Activated CD8-positive, alpha-beta memory T cell treated with anti-CD3 and anti-CD28 coated beads, Interleukin-2, amount 50 U/mL, for 48 hours (primary cell): ENCODE data around the gene FCHSD2.
"Not testable (repeated sequence)": the region's sequence is repeated elsewhere in the genome, so short reads cannot be mapped to it uniquely, and the experiment has no call there.

ENCODE experiments used
- DNase-seq: peaks from one replicate; pipeline ENCODE4 v3.0.0-alpha.2; 2020

Gene FCHSD2

DNA sequence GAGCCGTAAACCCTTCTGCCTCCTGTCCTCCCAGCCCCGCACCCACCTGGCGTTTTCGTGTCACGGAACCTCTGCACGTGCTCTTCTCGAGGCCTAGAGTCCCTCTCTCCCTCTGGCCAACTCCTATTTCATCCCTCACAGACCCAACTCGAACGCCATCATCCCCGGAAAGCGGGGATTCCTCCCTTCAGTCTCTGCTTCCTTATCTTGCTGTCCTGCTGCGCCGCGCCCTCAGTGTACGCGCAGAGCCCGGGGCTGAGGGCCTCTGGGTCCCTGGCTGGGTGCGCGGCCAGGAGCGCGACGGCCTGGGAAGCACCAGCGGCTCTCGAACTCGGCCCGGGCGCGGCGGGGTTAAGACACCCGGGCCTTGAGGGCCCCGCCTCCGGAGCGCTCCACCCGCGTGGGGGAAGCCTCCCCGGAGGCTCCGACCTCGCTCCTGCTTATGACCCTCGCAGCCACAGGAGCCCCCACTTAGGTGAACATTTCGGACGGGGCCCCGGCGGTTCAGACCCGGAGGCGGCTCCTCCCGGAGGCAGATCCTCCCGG, 328.3 kb downstream of the FCHSD2 start:
- peak; percentile 96 for DNase-seq

DNA sequence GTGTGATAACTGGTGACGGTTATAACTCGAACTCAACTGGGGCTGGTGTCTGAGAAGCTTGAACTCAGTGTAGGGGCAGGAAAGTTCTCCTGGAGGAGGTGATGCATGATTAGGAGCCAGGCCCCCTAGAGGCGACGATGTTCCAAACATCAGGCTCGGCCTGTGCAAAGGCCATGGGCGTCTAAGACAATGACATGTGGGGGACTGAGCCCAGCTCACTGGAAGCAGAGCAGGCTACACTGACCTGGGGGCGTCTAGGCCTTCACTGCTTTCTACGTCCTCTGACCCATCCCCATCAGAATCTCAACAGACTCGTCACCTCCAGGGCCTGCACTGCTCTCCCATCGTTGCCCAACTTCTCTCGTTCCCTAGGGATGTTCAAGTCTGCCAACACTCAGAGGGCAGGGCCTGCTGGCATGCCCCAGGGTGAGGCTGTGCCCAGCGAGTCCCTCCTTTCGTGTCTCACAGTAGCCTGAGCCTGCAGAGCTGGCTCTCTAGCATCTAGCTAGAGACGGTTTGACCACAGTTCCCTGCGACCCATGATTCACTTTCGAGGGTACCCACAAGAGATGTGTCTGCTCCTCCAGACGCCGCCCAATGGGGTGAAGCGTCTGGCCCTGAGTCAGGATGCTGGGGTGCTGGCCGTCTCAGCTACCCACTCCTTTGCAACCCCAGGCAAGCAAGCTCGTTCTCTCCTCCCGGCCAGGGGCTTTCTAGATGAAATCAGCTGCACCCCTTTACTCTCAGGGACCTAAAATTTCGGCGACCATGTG, 329.0 kb downstream of the FCHSD2 start:
- peak; percentile 89 for DNase-seq

DNA sequence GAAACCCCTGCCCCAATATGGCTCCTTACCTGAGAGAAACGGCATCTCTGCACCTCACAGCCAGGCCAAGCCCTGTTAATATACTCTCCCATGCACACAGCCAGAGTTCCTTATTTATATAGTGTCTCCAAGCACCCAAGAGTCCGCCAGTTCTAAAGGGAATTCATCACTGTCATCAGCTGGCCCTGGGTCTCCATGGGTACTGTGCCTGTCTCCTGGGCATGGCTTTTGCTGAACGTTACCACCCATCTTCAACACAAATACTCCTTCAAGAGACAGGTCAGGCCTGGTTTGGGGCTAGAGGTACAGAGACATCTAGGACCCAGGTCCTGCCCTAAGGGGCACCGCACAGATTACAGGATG, 329.5 kb downstream of the FCHSD2 start:
- no peak for DNase-seq

DNA sequence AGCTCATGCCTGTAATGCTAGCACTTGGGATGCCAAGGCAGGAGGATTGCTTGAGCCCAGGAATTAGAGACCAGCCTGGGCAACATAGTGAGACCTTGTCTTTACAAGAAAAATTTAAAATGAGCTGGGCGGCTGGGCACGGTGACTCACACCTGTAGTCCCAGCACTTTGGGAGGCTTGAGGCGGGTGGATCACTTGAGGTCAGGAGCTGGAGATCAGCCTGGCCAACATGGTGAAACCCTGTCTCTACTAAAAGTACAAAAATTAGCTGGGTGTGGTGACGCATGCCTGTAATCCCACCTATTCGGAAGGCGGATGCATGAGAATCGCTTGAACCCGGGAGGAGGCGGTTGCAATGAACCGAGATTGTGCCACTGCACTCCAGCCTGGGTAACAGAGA, 330.4 kb downstream of the FCHSD2 start:
- DNase-seq = not testable (repeated sequence)

DNA sequence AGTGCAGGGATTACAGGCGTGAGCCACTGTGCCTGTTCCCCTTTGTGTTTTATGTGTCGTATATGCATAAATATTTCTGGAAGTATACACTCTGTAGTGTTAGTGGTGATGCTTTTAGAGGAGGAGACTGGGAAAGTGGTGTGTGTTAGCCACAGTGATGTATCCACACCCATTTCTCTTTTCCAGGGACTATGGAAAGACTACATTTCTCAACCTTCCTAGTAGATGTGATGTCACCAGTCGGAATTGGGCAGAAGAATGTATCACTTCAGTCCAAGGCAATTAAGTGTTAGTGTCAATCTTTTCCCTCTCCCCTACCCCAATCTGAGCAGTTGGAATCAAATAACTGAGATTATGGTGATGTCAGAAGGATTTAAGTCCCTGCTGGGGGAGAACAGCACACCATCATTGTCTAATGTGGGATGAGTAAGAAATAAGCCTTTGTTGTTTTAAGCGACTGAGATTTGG, 333.8 kb downstream of the FCHSD2 start:
- no peak for DNase-seq

DNA sequence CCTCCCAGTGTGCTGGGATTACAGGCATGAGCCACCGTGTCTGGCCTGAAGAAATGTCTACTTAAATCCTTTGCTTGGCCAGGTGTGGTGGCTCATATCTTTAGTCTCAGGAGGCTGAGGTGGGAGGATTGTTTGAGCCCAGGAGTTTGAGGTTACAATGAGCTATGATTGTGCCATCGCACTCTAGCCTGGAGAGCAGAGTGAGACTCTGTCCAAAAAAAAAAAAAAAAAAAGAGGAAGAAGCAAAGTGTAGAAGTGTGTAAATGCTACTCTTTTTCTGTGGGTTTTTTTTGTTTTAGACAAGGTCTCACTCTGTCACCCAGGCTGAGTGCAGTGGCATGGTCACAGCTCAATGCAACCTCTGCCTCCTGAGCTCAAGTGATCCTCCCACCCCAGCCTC, 334.3 kb downstream of the FCHSD2 start:
- no peak for DNase-seq

DNA sequence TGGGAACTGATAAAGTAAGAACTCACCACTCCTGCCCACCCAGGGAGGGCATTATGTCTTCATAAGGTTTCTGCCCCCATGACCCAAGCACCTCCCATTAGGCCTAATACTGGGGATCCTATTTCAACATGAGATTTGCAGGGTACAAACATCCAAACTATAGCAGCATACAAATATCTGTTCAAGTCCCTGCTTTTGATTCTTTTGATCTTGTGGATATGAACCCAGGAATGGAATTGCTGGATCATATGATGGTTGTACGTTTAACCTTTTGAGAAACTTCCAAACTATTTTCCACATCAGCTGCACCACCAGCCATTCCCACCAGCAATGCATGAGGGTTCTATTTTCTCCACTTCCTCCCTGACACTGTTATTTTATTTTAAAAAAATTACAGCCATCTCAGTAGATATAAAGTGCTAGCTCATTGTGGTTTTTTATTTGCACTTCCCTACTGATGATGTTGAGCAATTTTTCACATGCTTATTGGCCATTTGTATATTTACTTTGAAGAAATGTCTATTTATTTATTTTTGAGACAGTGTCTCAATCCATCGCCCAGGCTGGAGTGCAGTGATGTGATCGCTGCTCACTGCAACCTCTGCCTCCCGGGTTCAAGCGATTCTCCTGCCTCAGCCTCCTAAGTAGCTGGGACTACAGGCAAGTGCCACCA, 335.0 kb downstream of the FCHSD2 start:
- DNase-seq = no peak

DNA sequence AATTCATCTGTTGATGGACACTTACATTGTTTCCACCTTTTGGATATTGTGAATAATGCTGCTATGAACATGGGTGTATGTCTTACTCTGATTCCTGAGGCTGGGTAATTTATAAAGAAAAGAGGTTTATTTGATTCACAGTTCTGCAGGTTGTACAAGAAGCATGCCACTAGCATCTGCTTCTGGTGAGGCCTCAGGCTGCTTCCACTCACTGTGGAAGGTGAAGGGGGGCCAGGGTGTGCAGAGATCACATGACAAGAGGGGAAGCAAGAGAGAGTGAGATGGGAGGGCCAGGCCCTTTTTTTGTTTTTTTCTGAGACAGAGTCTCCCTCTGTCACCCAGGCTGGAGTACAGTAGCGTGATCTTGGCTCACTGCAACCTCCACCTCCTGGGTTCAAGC, 335.7 kb downstream of the FCHSD2 start:
- DNase-seq = not testable (repeated sequence)

DNA sequence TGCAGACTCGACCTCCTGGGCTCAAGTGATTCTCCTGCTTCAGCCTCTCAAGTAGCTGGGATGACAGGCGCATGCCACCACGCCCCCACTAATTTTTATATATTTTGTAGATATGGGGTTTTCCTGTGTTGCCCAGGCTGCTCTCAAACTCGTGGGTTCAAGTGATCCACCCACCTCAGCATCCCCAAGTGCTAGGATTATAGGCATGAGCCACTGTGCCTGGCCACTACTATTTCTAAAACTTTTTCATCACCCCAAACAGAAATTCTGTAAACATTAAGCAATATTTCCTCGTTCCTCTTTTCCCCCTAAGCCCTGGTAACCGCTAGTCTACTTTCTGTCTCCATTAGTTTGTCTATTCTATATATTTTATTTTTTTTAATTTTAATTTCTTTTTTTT, 336.9 kb downstream of the FCHSD2 start:
- DNase-seq = no peak

DNA sequence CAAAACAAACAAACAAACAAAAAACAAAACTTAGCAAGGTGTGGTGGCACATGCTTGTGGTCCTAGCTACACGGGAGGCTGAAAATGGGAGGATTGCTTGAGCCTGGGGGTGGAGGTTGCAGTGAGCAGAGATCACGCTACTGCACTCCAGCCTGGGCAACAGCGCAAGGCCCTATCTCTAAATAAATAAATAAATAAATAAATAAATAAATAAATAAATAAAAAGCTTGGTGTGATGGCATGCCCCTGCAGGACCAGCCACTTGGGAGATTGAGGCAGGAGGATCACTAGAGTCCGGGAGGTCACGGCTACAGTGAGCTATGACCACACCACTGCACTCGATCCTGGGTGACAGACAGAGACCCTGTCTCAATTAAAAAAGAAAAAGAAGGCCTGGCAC, 339.3 kb downstream of the FCHSD2 start:
- no peak for DNase-seq

DNA sequence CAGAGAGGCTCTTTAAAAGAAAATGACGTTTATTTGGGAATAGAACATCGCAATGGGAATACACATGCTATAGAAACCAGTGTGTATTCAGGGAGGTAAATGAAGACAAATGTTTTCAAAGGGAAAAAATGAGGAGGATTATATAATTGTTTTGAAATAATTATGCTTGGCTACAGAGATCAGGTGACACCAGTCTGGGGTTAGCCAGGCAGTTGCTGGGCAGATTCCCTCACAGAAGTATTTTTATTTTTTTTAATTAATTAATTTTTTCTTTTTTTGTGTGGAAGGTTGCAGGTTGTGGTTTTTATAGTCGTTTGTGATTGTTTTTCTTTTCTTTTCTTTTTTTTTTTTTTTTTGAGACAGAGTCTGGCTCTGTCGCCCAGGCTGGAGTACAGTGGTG, 342.7 kb downstream of the FCHSD2 start:
- no peak for DNase-seq

DNA sequence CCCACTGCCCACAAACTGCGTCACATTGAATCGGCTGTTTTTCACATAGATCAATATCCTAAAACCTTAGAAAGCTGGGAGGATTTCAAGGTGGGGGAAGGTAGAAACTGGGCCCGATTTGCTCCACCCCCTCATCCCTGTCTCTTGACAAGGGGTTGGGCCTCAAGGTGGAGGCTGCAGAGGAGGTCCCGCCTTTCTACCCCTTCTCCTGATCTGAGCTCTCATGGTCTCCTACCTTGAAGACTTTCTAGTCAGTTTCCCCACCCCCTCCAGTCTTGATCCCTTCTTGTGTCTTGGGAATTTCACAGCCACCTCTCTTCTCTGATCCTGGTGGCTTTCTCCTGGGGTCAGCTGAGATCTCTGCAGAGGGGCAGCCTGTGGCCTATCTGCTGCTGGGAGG, 343.8 kb downstream of the FCHSD2 start:
- no peak for DNase-seq

DNA sequence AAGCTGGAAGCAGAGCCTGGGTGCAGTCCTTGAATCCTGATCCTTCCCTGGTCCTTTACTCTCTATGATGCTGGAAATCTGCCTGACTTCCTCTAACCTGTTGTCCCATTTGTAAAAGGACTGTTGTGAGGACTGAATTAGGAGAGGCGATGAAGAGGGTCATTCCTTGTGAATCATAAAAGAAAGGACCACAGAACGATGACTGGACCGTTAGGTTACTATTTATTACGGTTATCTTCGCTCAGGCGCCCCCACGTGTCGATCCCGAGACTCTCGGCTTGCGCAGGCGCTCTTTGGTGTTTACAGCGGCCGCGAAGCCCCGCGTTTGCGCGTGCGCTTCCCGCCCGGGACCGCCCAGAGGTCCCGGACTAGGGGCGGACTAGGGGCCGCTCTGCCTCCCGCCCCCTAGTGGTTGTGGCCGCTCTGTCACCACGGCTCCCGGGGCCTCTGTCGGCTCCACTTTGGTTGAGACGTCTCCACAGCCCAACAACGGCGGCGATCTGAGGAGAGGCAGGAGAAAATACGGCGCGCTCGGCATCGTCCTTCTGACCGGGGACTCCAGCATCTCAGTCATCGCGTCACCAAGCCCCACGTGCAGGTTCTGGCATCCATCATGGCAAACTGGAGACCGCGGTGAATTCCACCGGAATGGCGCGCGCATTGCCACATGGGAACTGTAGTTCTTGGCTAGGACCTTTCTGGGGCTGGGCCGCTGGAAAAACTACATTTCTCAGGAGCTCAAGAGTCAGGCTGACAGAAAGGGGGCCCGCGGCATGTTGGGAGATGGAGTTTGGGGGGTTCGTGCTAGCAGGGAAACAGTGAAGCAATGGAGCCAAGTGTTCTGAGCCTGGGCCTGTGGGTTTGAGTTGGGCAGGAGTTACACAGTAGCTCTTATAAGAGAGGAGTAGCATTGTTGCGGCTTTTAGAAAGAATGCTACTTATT, 348.4 kb downstream of the FCHSD2 start, which contains the start of gene STARD10:
TSS of gene STARD10 (minus strand) at position 623 of the 943 bp plus-strand sequence. CDS start 12,866 bp downstream, outside the sequence.
- DNase-seq = peak; percentile 96

DNA sequence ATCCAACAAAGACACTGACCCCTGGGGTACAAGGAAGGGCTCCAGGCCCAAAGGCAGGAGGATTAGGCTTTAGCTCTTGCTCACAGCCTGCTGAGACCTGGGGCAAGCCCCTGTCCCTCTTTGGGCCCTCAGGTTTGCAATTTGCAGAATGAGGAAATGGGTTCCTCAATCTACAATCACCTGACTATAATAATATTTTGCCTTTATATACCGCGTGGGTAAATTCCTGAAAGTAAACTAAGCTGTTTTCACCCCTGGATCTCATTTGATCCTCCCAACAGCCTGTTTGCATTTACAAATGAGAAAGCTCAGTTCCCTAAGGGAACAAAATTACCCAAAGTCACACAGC, 349.1 kb downstream of the FCHSD2 start:
- DNase-seq = no peak

DNA sequence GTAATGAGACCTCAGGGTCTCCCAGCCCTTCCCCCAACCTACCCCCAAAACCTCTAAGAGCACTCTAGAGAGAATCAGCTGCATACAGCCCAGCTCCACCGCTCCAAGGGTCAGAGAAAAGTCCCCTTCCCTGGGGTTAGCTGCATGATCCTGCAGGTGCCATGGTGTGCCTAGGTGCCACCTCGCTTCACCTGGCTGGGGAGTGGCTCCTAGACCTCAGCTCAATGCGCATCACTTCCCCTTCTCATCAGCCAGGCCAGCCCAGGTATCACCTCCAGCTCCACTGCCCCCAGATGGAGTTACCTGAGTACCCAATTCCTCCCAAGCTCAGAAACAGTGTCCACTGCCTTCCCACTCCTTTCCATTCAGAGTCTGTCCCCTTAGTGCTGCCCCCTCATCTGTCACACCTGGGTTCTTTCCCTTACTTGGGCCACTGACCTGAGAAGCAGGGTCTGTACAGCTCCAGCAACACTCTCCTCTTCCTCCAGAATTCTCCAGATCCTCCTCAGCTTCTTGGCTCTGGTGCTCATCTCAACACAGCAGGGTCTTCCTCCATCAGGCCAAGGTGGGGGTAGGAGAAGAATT, 349.6 kb downstream of the FCHSD2 start:
- no peak for DNase-seq

DNA sequence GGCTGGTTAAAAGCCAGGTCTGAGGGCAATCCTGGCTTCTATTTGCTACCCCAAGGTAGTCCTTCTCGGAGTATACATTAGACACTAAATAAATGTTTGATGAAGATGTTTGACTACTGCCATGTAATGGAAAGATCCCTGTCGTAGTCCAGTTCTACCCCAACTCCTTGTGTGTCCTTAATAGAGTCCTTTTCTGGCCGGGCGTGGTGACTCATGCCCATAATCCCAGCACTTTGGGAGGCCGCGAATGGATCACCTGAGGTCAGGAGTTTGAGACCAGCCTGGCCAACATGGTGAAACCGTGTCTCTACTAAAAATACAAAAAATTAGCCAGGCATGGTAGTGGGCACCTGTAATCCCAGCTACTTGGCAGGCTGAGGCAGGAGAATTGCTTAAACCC, 350.9 kb downstream of the FCHSD2 start:
- DNase-seq = not testable (repeated sequence)

DNA sequence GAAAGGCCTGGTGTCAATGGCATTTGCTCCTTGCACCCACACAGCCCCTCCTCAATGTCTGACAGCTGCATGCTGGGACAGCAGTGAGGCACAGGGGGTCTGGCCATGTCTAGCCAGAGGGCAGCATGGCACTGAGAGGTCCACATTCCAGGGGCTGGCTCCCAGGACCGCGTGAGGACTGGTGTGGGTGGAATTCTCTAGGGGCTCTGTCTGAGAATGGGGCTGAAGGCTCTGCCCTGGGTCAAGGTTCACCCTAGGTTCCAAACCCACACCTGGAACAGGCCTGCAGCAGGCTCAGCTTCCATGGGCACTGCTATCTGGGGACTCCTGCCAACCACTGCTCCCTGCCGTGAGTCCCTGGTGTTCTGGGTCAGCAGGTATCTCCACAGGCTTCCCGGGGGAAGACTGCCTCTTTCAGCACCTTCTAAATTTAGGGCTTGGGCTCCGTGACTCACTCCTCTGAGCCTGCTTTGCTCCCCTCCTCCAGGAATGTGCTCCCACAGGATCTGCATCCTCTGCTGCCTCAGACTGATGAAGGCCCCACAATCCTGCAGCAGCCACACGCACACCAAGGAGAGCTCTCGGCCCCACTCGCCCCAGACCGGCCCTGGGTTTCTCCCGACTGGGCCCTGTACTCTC, 352.5 kb downstream of the FCHSD2 start:
- no peak for DNase-seq

DNA sequence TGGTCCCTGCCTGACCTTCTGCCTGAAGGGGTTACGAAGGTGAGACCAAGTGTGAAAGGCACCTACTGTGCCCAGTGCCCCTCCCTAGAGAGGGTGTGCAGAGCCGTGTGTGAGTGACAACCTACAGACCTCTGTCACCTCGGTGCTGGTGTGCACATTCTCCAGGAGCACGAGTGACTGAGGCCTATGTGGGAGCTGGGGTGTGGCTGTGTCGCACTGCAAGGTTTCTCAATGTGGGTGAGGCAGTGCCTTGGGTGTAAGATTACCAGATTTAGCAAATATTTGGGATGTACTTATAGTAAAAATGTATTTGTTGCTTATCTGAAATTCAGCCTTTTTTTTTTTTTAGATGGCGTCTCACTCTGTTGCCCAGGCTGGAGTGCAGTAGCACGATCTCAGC, 353.9 kb downstream of the FCHSD2 start:
- DNase-seq = no peak

DNA sequence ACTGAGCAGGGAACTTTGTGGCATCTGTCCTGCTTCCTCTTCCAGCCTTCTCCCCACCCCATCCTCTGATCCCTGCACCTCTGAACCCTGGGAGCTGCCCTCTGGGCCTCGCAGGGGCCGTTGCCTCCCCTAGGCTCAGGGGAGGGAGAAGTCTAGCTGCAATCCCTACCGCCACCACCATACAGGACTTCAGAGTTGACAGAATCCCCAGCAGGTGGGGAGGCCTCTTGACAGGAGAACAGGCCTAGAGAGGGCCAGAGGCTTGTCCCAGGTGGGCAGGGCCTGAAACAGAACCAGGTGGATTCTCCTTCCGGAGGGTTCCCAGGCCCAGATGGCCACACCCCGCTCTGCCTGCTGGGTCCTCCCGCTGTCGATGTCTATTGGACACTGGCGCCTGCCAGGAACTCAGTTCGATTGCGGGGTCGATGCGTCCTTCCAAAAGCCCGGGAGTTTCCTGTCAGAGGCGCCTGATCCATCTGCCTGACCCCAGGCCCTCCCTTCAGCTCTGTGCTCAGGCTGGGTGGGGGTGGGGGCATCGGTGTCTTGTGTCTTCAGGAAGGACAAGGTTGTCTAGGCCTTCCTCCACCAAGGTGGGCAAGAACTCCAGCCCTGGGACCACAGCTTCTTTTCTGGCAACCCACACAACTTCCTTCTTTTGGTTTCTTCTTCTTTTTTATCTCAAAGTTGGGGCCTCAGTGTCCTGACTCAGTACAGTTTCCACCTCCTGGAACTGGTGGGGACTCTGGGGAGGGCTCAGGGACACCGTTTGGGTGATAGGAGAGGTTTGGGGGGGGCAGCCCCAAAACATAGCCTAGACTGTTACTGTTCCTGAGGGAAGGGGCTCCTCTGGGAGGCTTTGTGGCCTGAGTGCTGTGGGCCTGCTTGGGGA, 354.7 kb downstream of the FCHSD2 start:
- no peak for DNase-seq
